B cell (primary cell): ENCODE measurements around the gene HSPB6.

Source experiments
- EZH2 ChIP-seq: IDR thresholded peaks from 2 replicates; pipeline ENCODE4 v1.6.1; 2012; ENCODE audit warnings: borderline replicate concordance, low read depth, mild to moderate bottlenecking, moderate library complexity, low read length; ENCODE audit not compliant: insufficient read depth, poor library complexity, severe bottlenecking
- TF ChIP-seq, protein P1 (sequence below): fragments of 200-600 bp; IDR thresholded peaks from one replicate; pipeline ENCODE4 v1.8.0; 2022; ENCODE audit warnings: antibody characterized with exemption, mild to moderate bottlenecking

GRCh38 chr19:35732540-35733179 is 24.2 kb downstream of the HSPB6 start:
- TF ChIP-seq, protein P1, sequence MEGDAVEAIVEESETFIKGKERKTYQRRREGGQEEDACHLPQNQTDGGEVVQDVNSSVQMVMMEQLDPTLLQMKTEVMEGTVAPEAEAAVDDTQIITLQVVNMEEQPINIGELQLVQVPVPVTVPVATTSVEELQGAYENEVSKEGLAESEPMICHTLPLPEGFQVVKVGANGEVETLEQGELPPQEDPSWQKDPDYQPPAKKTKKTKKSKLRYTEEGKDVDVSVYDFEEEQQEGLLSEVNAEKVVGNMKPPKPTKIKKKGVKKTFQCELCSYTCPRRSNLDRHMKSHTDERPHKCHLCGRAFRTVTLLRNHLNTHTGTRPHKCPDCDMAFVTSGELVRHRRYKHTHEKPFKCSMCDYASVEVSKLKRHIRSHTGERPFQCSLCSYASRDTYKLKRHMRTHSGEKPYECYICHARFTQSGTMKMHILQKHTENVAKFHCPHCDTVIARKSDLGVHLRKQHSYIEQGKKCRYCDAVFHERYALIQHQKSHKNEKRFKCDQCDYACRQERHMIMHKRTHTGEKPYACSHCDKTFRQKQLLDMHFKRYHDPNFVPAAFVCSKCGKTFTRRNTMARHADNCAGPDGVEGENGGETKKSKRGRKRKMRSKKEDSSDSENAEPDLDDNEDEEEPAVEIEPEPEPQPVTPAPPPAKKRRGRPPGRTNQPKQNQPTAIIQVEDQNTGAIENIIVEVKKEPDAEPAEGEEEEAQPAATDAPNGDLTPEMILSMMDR: no peak
- no peak for TF ChIP-seq EZH2
